ENCODE results near the gene PPIG. TPM values are rescaled to one million over a fixed set of nuclear protein-coding genes. Genes with fewer than 3 reads are reported as not detected.

The PPIG gene
- polyA plus RNA-seq, 3 donors: 12.3 to 31.9 (median 23.1) TPM

DNA sequence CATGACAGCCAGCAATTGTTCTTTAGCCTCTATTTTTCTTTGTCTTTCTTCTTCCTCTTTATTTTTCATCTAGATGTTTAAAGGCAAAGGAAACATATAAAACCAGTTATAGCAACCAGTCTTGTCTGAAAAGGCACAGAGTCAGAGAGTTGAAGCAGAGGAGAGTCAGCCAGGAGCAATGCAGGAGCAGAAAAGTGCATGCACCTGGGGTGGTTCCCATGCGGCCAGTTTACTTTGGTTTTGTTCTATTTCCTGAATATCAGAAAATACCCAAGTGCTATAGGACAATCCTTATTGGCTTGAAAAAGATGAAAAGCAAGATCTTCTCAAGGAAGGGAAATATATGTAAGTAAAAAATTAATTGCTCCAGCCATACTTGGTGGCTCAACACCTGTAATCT is 65.1 kb downstream of the PPIG start:
- 24 to 79% (median 73%) methylated on average over 1 of the region's 1 CpG for WGBS, 3 donors
- no peak overlapping the region for H3K27ac ChIP-seq (ENCODE audit: low read depth, low read length)

DNA sequence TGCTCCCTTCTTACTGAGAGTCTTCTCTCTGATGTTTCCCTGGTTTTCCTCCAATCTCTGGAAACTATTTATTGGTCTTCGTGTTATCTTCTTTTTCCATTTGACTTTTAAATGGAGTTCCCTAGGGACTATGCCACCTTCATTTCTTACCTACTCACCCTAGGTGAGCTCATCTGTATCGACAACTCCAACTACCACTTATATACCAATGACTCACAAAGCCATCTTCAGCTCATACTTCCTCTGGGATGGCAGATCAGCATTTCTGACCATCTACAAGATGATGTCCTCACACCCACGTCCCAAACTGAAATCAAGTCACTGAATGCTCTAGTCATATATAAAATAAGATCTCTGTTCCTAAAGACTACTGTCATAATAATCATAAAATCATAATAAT is 69.5 kb downstream of the PPIG start:
- 70 to 80% (median 76%) methylated on average over 3 of the region's 3 CpGs for WGBS, 3 donors
- no peak overlapping the region for H3K27ac ChIP-seq (ENCODE audit: low read depth, low read length)

DNA sequence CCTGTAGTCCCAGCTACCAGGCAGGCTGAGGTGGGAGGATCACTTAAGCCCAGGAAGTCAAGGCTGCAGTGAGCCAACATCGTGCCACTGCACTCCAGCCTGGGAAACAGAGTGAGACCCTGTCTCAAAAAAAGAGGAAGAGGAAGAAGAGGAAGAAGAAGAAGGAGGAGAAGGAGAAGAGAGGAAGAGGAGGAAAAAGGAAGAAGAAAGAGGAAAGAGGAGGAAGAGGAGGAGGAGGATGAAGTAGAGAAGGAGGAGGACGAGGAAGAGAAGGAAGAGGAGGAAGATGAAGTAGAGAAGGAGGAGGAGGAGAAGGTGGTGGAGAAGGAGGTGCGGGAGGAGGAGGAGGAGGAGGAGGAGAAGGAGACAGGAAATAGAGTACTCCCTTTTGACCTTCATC is 72.0 kb downstream of the PPIG start:
- H3K27ac ChIP-seq (ENCODE audit: low read depth, low read length): no peak overlapping the region
- 51 to 77% (median 59%) methylated on average over 3 of the region's 3 CpGs for WGBS, 3 donors

DNA sequence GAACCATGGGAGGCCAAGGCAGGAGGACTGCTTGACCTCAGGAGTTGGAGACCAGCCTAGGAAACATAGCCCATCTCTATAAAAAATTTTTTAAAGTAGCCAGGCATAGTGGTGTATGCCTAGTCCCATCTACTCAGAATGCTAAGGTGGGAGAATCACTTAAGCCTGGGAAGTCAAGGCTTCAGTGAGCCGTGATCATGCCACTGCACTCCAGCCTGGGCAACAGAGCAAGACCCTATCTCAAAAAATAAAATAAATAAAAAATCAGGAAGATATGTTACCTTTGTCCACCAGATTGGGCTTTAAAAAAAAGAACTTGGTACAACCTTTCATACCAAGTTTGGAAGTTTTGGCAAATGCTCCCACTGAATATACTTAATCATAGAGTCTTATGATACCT is 74.7 kb downstream of the PPIG start:
- WGBS, 3 donors: 93 to 100% (median 97%) methylated on average over 1 of the region's 1 CpG

DNA sequence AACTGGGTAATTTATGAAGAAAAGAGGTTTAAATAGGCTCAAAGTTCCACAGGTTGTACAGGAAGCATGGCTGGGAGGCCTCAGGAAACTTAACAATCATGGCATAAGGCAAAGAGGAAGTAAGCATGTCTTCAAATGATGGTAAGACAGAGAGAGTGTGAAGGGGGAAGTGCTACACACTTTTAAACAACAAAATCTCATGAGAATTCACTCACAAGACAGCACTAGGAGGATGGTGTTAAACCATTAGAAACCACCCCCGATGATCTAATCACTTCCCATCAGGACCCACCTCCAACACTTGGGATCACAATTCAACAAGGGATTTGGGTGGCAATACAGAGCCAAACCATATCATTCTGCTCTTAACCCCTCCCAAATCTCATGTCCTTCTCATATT is 75.2 kb downstream of the PPIG start:
- WGBS, 3 donors: 55 to 89% (median 70%) methylated on average over 1 of the region's 1 CpG
- no peak overlapping the region for H3K27ac ChIP-seq (ENCODE audit: low read depth, low read length)

More for the DNA sequence above, 74.7 kb downstream of the PPIG start:
- no peak overlapping the region for H3K27ac ChIP-seq (ENCODE audit: low read depth, low read length)

DNA sequence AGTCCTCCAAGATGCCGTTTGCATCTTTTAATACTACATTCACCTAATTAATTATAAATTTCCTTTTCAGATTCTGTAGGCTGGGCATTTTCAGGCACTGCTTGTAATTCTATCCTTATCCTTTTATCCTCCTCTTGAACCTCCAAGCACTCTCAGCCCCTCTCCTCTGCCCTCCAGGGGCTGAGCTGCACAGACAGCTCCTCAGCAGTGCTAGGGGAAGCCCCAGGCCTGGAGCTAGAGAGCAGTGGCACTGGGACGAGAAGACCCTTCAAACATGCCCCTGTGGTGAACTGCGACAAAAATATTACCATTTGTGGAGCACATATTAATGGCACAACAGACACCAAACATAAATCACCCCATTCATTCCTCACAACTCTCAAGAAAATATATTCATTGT is 77.1 kb downstream of the PPIG start:
- WGBS, 3 donors: 80 to 92% (median 81%) methylated on average over 3 of the region's 3 CpGs
- H3K27ac ChIP-seq (ENCODE audit: low read depth, low read length): no peak overlapping the region

DNA sequence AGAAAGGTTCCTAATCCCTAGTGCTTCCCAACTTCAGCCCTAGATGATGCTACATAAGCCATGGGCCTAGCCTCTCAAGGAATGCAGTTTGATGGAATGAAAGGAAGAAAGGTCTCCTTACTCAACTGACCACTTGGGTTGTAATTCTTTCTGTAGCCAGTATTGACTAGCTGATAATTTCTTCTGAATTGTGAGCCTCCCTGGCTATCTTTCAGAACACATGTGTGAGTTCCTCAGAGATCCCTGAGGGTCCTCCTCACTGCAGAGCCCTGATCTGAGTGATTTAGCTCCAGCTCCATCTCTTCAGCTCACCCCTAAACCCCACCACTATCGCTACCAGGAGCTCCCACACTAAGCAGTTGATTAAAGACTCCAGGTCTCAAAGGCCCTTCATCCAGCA is 78.6 kb downstream of the PPIG start:
- no peak overlapping the region for H3K27ac ChIP-seq (ENCODE audit: low read depth, low read length)
- WGBS, 3 donors: 89 to 100% (median 96%) methylated on average over 1 of the region's 1 CpG

DNA sequence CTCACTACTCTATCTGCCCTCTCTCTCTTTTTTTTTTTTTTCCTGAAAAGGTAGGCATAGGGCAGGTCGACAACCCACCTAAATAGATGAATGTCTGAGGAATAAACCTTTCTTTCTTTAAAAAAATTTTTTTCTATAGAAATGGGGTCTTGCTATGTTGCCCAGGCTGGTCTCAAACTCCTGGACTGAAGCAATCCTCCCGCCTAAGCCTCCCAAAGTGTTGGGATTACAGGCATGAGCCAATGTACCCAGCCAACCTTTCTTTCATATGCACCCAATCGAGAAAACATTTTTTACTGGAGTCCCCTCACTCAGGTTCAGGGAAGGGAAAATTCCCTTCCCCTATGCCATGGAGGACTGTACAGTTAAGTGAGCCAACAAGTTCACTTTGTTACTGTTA is 79.1 kb downstream of the PPIG start:
- no peak overlapping the region for H3K27ac ChIP-seq (ENCODE audit: low read depth, low read length)
- WGBS, 3 donors: 85 to 94% (median 93%) methylated on average over 3 of the region's 3 CpGs

DNA sequence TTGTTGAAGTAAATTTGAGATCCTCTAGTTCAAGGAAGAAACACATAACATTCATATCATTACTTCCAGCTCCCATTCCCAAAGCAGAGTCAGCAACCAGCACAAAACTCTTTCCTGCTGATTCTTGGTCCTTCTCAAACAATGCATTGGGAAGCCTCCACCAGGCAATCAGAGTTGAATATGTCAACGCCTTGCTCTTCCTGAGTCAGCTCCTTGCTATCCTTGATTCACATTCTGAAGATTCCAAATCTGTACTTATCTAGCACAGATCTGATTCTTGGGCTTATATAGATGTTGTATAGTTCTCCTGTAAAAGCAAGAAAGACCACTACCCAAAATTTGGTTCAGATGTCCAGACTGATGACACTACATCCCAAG is 80.4 kb downstream of the PPIG start:
- H3K27ac ChIP-seq (ENCODE audit: low read depth, low read length): no peak overlapping the region
- 73 to 87% (median 75%) methylated on average over 1 of the region's 1 CpG for WGBS, 3 donors

DNA sequence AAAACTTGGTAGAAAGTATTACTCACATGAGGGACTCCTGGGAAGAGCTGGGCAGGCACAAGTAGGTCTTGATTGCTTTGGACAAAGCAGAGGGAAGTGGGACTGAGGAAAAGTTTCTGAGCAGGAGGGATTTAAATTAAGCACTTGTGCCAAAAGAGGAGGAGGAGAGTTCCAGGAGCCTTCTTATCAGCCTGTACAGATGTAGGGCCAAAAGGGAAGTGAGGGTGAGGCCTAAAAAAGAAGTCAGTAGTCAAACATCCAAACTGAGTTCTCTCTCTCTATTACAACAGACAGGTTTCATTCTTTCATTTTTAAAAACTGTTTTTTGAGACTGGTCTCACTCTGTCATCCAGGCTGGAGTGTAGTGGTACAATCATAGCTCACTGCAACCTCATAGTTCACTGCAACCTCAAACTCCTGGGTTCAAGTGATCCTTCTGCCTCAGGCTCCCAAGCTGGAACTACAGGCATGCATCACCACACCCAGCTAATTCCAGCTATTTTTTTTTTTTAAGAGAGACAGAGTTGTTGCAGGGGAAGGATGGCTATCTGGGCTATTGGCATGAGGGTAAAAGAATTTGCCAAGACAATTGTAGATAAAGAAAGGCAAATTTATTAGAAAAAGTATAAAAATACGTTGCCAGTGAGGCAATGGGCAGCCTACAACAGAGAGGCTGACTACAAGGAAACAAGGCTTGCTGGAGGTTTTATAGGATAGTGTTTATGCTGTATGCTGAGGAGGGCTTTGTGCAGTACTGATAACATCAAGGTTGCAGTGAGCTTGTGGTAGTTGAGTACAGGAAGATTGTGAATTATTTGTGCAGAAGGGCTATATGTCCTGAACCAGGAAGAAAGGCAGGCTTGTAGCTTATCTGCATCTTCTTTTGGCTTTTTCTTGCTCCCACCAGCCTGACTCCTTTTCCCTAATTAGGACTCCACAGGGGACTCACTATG is 81.1 kb downstream of the PPIG start:
- no peak overlapping the region for H3K27ac ChIP-seq (ENCODE audit: low read depth, low read length)
- WGBS, 3 donors: 48 to 65% (median 50%) methylated on average over 1 of the region's 1 CpG

DNA sequence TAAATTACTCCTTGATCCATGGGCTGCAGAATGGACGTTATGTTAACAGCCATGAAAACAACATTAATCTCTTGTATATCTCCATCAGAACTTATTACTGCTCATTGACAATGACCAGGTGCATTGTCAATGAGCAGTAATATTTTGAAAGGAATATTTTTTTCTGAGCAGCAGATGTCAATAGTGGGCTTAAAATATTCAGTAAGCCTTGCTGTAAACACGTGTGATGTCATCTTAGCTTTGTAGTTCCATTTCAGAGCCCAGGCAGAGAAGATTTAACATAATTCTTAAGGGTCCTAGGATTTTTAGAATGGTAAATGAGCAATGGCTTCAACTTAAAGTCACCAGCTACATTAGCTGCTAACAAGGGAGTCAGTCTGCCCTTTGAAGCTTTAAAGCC is 83.4 kb downstream of the PPIG start:
- no peak overlapping the region for H3K27ac ChIP-seq (ENCODE audit: low read depth, low read length)
- WGBS, 3 donors: 24 to 43% (median 35%) methylated on average over 2 of the region's 2 CpGs

DNA sequence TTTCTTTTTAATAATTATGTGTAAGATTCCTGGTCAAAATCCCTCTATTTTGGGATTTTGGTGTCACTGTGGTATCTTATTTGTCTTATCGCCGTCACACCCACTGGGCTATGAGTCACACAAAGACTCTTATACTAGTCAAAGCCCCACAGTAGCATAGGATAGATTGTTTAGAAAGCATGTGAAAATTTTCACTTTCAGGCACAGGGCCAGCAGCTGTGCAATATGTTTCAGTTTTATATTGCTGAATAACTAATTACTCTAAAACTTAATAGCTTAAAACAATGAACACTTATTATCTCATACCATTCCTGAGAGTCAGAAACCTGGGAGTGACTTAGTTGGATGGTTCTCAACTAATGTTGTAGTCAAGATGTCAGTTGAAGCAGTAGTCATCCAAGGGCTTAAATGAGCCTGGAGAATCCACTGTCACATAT is 86.1 kb downstream of the PPIG start:
- no peak overlapping the region for H3K27ac ChIP-seq (ENCODE audit: low read depth, low read length)
- WGBS, 3 donors: 87 to 94% (median 89%) methylated on average over 2 of the region's 2 CpGs

DNA sequence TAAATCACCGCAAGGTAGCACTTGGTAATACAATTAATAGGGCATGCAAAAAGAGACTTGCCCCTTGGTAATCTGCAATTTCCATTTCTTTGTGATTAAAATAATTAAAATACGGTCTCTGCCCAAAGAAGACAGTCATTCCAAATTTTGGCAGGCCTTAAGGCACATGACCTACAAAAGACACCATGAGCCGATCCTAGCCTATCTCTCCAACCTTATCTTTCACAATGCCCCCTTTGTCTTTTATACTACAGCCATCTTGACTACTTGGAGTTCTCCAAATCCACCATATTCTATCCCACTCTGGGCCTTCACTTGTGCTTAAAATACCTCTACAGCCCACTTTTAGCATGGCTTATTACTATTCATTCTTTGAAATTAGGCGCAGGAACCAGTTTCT is 86.8 kb downstream of the PPIG start:
- H3K27ac ChIP-seq (ENCODE audit: low read depth, low read length): no peak overlapping the region
- 94 to 98% (median 97%) methylated on average over 4 of the region's 4 CpGs for WGBS, 3 donors

DNA sequence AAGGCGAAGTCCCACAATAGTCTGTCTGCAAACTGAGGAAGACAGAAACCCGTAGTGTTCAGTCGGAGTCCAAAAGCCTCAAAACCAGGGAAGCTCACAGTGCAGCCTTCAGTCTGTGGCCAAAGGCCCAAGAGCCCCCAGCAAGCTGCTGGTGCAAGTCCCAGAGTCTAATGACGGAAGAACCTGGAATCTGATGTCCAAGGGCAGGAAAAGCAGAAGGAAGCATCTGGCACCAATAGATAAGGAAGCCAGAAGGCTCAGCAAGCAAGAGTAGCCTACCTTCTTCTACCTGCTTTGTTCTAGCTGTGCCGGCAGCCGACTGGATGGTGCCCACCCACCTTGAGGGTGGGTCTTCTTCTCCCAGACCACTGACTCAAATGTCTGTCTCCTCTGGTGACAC is 88.3 kb downstream of the PPIG start:
- WGBS, 3 donors: 45 to 85% (median 67%) methylated on average over 6 of the region's 6 CpGs

DNA sequence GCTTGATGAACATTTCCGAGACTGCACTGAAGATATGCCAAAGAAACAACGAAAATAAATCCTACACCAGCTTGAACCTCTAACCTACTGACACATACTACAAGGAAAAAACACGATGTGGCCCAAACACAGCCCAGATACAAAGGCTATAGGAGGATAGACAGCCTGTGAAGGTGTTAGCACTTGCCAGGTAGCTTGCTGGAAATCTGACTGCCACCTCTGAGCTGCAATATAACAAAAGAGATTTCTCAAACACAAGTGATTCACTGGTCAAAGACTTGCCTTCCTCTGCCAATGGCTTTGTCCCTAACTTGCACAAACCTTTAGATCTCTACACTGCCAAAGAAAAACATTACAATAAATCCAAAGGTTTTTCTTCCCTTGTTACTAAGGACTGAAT is 89.0 kb downstream of the PPIG start:
- H3K27ac ChIP-seq (ENCODE audit: low read depth, low read length): no peak overlapping the region
- 58 to 87% (median 76%) methylated on average over 3 of the region's 3 CpGs for WGBS, 3 donors

More for the DNA sequence above, 88.3 kb downstream of the PPIG start:
- H3K27ac ChIP-seq (ENCODE audit: low read depth, low read length): no peak overlapping the region

DNA sequence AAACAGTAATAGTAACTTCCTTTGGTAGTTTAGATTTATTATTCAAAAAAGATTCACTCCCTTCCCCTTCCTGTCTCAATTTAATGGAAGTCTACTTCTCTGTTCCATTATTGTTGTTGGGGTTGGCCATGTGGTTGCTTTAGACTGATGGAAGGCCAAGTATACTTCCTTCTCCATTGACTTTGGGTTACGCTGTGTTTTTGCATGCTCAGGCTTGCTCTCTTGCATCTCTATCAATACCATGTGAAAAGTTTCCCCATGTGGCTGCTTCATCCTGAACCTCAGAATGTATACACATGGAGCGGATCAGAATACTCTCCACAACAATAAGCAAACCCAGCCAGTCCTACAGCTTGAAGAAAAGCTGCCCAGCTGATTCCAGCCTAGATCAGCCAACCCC is 89.8 kb downstream of the PPIG start:
- H3K27ac ChIP-seq (ENCODE audit: low read depth, low read length): no peak overlapping the region
- 90 to 94% (median 94%) methylated on average over 2 of the region's 2 CpGs for WGBS, 3 donors

DNA sequence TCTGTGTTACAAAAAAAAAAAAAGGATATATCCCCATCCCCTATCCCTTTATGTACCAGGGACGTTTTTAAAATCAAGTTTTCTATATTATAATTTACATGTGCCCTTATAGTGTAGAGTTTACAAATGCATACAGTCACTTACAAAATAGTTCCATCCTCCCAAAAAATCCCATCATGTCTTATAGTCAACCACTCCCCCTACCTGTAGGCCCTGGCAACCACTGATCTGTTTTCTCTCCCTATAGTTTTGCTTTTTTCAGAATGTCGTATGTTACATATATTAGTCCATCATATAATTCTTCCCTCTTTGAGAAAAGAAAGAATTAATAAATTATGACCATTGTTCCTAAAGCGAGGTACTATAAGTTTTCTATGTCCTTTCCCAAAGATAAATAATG is 92.2 kb downstream of the PPIG start:
- no peak overlapping the region for H3K27ac ChIP-seq (ENCODE audit: low read depth, low read length)
- 32 to 60% (median 59%) methylated on average over 3 of the region's 3 CpGs for WGBS, 3 donors

DNA sequence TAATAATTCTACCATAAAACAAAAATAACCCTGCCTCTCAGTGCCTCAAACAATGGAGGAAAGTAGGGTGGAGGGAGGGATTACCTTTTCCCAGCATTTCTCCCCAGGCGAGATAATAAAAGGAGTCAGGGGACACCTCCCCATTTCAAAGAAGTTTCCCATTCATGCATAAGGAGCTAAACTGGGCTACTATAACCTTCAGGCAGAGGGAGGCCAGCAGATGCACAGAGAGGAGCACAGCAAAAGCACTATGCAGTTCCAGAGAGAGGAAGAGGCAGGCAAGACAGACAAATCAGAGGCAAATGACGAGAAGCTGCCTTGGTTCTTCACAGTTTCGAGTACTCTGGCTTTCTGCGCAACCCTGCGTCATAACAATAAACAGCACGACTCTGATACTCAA is 92.7 kb downstream of the PPIG start:
- WGBS, 3 donors: 86 to 92% (median 87%) methylated on average over 6 of the region's 6 CpGs
- no peak overlapping the region for H3K27ac ChIP-seq (ENCODE audit: low read depth, low read length)

DNA sequence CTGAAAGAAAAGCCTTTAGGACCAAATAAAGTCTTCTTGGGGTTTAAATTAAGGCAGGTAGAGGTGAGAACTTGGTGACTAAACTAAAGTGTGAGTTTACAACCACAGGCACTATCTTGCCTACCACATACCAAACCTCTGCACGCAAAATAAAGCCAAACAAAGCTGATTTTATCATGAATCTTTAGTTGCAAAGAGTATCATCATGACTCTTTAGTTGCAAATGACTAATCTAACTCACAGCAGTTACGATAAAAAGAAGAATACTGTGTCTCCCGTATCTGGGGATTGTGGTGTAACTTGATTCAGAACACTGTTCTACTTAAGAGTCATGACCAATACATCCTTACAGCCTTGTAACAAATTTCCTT is 98.9 kb downstream of the PPIG start:
- 55 to 92% (median 66%) methylated on average over 3 of the region's 3 CpGs for WGBS, 3 donors

DNA sequence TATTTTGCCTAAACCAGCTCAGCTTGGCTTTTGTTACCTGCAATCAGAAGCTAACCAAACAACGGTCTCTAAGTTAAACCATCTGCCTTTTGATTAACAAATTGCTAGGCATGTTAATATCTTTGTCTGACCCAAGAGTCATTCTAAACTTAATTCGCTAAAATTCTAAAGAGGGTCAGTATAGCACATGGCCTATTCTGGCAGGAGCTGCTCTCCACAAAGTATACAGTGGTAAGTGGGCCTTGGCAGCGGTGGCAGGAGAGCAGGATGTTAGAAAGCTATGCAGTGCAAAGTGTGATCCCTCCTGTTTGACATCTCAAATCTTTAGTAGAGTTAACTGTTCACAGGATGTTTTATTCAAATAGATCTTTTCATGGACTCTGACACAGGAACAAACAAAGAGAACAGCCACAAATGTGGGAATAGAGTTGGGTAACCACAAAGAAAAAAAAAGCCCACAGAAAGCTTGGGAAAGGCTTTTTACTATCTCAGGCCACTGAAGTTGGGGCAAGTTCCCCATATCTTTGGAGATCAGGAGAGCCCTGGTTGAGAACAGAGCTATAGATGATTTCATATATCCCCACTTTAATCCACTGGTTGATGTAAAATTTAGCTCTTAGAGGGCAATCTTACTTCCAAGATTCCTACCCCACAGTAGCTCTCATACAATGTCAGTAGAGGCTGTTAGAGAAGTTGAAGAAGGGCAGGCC is 99.4 kb downstream of the PPIG start:
- H3K27ac ChIP-seq (ENCODE audit: low read depth, low read length): no peak overlapping the region
- WGBS, 3 donors: 69 to 77% (median 76%) methylated on average over 3 of the region's 3 CpGs

More for the DNA sequence above, 98.9 kb downstream of the PPIG start:
- no peak overlapping the region for H3K27ac ChIP-seq (ENCODE audit: low read depth, low read length)

Data from adipose tissue (tissue), 3 donors.